Measurements from ENCODE around the gene AXIN1. TPM values are rescaled to one million over a fixed set of nuclear protein-coding genes. Genes with fewer than 3 reads are reported as not detected.
"Not testable (repeated sequence)": the region's sequence is repeated elsewhere in the genome, so short reads cannot be mapped to it uniquely, and the experiment has no call there.

Gene AXIN1
- total RNA-seq, 1 donor: 13.4 TPM

- no peak for DNase-seq (ENCODE audit: low read depth)
- no peak for TF ChIP-seq CTCF (IDR thresholded peaks at IDR 0.05; ENCODE audit: insufficient read depth, low read length)
- H3K4me3 ChIP-seq (ENCODE audit: low read depth, low read length): no peak overlapping the region
Measured at GRCh38 chr16:340370-341091, 12.0 kb downstream of the AXIN1 start.

GRCh38 chr16:339680-340079 lies 12.8 kb downstream of the AXIN1 start:
- no peak for TF ChIP-seq CTCF (IDR thresholded peaks at IDR 0.05; ENCODE audit: insufficient read depth, low read length)
- DNase-seq (ENCODE audit: low read depth): no peak
- H3K4me3 ChIP-seq (ENCODE audit: low read depth, low read length): no peak overlapping the region

GRCh38 chr16:337975-338575 lies 14.4 kb downstream of the AXIN1 start:
- H3K4me3 ChIP-seq (ENCODE audit: low read depth, low read length): no peak overlapping the region
- no peak for TF ChIP-seq CTCF (IDR thresholded peaks at IDR 0.05; ENCODE audit: insufficient read depth, low read length)
- no peak for DNase-seq (ENCODE audit: low read depth)

- no peak for DNase-seq (ENCODE audit: low read depth)
- no peak for TF ChIP-seq CTCF (IDR thresholded peaks at IDR 0.05; ENCODE audit: insufficient read depth, low read length)
- H3K4me3 ChIP-seq (ENCODE audit: low read depth, low read length): no peak overlapping the region
Measured at GRCh38 chr16:337437-337836, 15.1 kb downstream of the AXIN1 start.

- H3K4me3 ChIP-seq (ENCODE audit: low read depth, low read length): no peak overlapping the region
- no peak for DNase-seq (ENCODE audit: low read depth)
- TF ChIP-seq CTCF (IDR thresholded peaks at IDR 0.05; ENCODE audit: insufficient read depth, low read length): no peak
Measured at GRCh38 chr16:336269-336668, 16.3 kb downstream of the AXIN1 start.

- H3K4me3 ChIP-seq (ENCODE audit: low read depth, low read length); DNase-seq (ENCODE audit: low read depth): not testable (repeated sequence)
Measured at GRCh38 chr16:334861-335632, 17.5 kb downstream of the AXIN1 start.

GRCh38 chr16:334164-334832 lies 18.2 kb downstream of the AXIN1 start:
- not testable (repeated sequence) for H3K4me3 ChIP-seq (ENCODE audit: low read depth, low read length); DNase-seq (ENCODE audit: low read depth)
